Keratinocyte (primary cell): Measurements from ENCODE around the gene IMPACT.

Experiments used
- EZH2 ChIP-seq: IDR thresholded peaks from one replicate; pipeline ENCODE4 v1.6.1; 2012; ENCODE audit warnings: inconsistent platforms, mild to moderate bottlenecking, low read length, moderate library complexity
- TF ChIP-seq, protein P1 (sequence below), 3 experiments: IDR thresholded peaks in 1 of 3; conservative IDR thresholded peaks in 1 of 3; optimal IDR thresholded peaks in 1 of 3; 2 replicates in 2 of 3; 3 replicates in 1 of 3; pipeline versions ENCODE3 to v1.5.1; 2011; ENCODE audit warnings: low read length in 3 of 3, mild to moderate bottlenecking in 3 of 3, moderate library complexity in 2 of 3, control low read depth in 1 of 3, inconsistent platforms in 1 of 3; ENCODE audit not compliant: insufficient read depth in 2 of 3; ENCODE audit errors: extremely low read depth in 1 of 3

DNA sequence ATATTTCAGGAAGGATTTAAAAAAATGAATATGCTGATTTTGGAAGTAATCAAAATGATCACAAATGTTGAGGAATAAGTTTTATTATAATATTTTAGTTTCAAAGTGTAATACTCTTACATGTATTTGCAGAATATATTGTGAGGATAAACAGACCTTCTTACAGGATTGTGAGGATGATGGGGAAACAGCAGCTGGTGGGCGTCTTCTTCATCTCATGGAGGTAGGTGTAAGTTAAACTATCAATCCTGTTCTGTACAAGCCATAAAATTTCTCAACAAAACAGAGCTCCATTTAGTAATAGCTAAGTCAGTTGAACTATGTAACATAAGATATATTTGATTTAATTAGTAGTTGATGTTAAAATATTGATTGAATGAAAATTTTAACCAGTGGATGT, 21.5 kb downstream of the IMPACT start:
- TF ChIP-seq EZH2: no peak
- TF ChIP-seq, protein P1, sequence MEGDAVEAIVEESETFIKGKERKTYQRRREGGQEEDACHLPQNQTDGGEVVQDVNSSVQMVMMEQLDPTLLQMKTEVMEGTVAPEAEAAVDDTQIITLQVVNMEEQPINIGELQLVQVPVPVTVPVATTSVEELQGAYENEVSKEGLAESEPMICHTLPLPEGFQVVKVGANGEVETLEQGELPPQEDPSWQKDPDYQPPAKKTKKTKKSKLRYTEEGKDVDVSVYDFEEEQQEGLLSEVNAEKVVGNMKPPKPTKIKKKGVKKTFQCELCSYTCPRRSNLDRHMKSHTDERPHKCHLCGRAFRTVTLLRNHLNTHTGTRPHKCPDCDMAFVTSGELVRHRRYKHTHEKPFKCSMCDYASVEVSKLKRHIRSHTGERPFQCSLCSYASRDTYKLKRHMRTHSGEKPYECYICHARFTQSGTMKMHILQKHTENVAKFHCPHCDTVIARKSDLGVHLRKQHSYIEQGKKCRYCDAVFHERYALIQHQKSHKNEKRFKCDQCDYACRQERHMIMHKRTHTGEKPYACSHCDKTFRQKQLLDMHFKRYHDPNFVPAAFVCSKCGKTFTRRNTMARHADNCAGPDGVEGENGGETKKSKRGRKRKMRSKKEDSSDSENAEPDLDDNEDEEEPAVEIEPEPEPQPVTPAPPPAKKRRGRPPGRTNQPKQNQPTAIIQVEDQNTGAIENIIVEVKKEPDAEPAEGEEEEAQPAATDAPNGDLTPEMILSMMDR (optimal IDR thresholded peaks at IDR 0.05 in 1 of 3, IDR thresholded peaks at IDR 0.05 in 1 of 3, conservative IDR thresholded peaks at IDR 0.05 in 1 of 3; ENCODE audit: extremely low read depth in 1 of 3, insufficient read depth in 2 of 3, low read length in 3 of 3): no peak
